DOHH2 (cell line): Measurements from ENCODE around the gene MAP4K3.

ENCODE experiments used
- CTCF ChIP-seq: fragments of 200-600 bp; sonication (generic); IDR thresholded peaks from one replicate; pipeline ENCODE4 v1.5.1; 2014; ENCODE audit warnings: antibody characterized with exemption, mild to moderate bottlenecking, low read depth, low read length; ENCODE audit not compliant: poor library complexity, severe bottlenecking
- EZH2phosphoT487 ChIP-seq: fragments of 200-600 bp; sonication (generic); IDR thresholded peaks from 2 replicates; pipeline ENCODE4 v1.6.1; 2017; ENCODE audit warnings: borderline replicate concordance, mild to moderate bottlenecking, antibody characterized with exemption, low read length, moderate library complexity, mixed read lengths

- no peak for TF ChIP-seq CTCF
- no peak for TF ChIP-seq EZH2phosphoT487
These were observed 15.3 kb upstream of the MAP4K3 start for GRCh38 chr2:39452396-39452795.
